Thoracic aorta (tissue), 2 donors: ENCODE results near the gene ANKRD11. TPM values are rescaled to one million over a fixed set of nuclear protein-coding genes. Genes with fewer than 3 reads are reported as not detected.

Experiments
- ATAC-seq: fragments of 150-250 bp; one replicate; pipeline ENCODE4 v1.8.0; 2017; ENCODE audit warnings: low read depth; ENCODE audit not compliant: insufficient number of reproducible peaks, low FRiP score
- DNase-seq: peaks from one replicate; pipeline ENCODE4 v3.0.0-alpha.2; 2020; ENCODE audit warnings: low spot score
- H3K27ac ChIP-seq, 2 donors: fragments of 200-600 bp; sonication (generic); 1 replicate in 1 of 2; 2 replicates in 1 of 2; pipeline ENCODE4 v1.5.1; 2016; ENCODE audit warnings: mild to moderate bottlenecking in 2 of 2, moderate library complexity in 2 of 2
- H3K27me3 ChIP-seq: fragments of 200-600 bp; sonication (generic); replicated peaks from 2 replicates; pipeline ENCODE4 v1.6.0; 2016; ENCODE audit warnings: mild to moderate bottlenecking; ENCODE audit not compliant: insufficient read depth
- H3K36me3 ChIP-seq: fragments of 200-600 bp; sonication (generic); one replicate; pipeline ENCODE4 v1.5.1; 2016
- H3K4me1 ChIP-seq, 2 donors: fragments of 200-600 bp; sonication (generic); 1 replicate in 1 of 2; 2 replicates in 1 of 2; pipeline versions ENCODE4 v1.5.1 to v1.6.0; 2016; ENCODE audit warnings: low read depth in 2 of 2, mild to moderate bottlenecking in 1 of 2; ENCODE audit not compliant: control insufficient read depth in 1 of 2
- H3K4me3 ChIP-seq: fragments of 200-600 bp; sonication (generic); 2 replicates; pipeline ENCODE4 v1.5.1; 2016; ENCODE audit warnings: mild to moderate bottlenecking
- H3K9me3 ChIP-seq: fragments of 200-600 bp; sonication (generic); 2 replicates; pipeline ENCODE4 v1.5.1; 2016
- total RNA-seq, 2 donors: library from RNA; depleted of rRNA; stranded (reverse); fragments of >200 nt; gene quantifications; one replicate each; pipeline versions ENCODE4 v1.1.0 to v1.2.3, GENCODE V29; 2016
- TF ChIP-seq, protein P1 (sequence below): fragments of 200-600 bp; sonication (generic); IDR thresholded peaks from one replicate; pipeline ENCODE4 v1.5.1; 2019; ENCODE audit warnings: antibody characterized with exemption

Gene ANKRD11
- total RNA-seq, 2 donors from 2014 or later, result 125 to 129 TPM

DNA sequence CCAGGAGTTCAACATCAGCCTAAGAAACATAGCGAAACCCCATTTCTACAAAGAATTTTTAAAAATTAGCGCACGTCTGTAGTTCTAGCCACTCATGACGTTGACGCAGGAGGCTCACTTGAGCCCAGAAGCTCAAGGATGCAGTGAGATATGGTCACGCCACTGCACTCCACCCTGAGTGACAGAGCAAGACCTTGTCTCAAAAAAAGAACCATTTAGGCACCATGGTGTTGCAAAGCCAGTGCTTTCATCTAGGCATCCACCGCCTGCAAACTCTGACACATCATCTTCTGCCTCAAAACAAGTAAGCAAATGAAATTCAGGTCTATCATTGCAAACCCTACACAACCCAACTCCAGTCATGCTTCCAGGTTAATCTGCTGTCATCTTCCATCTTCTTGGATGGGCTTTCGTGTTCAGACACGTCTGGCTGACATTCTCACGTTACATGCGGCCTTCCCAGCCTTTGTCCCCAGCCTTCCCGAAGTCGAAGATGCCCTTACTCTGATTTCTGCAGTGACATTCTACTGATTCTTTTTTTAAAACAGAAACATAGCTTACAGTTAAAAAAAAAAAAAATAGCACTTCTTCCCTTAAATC is 8.9 kb downstream of the ANKRD11 start:
- Histone ChIP-seq H3K4me1 (peaks cover 36 to 80% of the 10 kb centered on the region in 2 donors), H3K27ac (no peak overlapping the region), H3K9me3 (no peaks in the 10 kb centered on the region), H3K36me3 (no peaks in the 10 kb centered on the region), H3K27me3 (no peaks in the 10 kb centered on the region), H3K4me3 (no peak overlapping the region)
- ATAC-seq (no peak), DNase-seq (no peak)
- TF ChIP-seq, protein P1, sequence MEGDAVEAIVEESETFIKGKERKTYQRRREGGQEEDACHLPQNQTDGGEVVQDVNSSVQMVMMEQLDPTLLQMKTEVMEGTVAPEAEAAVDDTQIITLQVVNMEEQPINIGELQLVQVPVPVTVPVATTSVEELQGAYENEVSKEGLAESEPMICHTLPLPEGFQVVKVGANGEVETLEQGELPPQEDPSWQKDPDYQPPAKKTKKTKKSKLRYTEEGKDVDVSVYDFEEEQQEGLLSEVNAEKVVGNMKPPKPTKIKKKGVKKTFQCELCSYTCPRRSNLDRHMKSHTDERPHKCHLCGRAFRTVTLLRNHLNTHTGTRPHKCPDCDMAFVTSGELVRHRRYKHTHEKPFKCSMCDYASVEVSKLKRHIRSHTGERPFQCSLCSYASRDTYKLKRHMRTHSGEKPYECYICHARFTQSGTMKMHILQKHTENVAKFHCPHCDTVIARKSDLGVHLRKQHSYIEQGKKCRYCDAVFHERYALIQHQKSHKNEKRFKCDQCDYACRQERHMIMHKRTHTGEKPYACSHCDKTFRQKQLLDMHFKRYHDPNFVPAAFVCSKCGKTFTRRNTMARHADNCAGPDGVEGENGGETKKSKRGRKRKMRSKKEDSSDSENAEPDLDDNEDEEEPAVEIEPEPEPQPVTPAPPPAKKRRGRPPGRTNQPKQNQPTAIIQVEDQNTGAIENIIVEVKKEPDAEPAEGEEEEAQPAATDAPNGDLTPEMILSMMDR, result no peak

DNA sequence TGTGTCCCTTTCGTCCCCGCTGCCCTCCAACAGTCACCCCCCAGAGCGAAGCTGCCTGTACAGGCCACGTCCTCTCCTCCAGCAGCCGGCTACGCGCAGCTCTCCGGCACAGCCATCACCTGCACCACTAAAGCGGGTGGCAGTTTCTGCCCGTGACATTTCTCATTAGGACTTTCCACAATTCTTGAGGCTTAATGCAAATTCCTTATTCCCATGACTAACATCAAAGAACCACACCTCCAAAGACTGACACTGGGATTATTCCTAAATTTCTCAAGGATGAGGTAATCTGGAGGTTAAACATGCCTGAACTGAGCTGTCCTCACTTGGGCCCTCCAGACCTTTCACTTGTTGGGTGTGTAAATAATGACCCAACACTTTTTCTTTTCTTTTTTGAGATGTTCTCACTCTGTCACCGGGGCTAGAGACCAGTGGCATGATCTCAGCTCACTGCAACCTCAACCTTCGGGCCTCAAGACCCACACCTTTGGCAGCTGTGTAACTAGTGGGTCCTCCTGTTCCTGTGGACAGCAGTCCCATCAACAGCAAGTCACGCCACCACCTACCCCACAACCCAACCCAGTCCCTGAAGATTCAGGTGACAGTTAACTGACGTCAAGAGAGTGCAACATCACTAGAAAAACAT is 11.7 kb downstream of the ANKRD11 start:
- no peak for ATAC-seq
- no peaks in the 10 kb centered on the region for H3K27me3 ChIP-seq
- DNase-seq, result no peak
- H3K4me3 ChIP-seq, result no peak overlapping the region
- H3K9me3 ChIP-seq, result no peaks in the 10 kb centered on the region
- no peak overlapping the region for H3K27ac ChIP-seq
- TF ChIP-seq, protein P1, result no peak
- peaks cover 27 to 68% of the 10 kb centered on the region in 2 donors for H3K4me1 ChIP-seq
- H3K36me3 ChIP-seq, result no peaks in the 10 kb centered on the region

DNA sequence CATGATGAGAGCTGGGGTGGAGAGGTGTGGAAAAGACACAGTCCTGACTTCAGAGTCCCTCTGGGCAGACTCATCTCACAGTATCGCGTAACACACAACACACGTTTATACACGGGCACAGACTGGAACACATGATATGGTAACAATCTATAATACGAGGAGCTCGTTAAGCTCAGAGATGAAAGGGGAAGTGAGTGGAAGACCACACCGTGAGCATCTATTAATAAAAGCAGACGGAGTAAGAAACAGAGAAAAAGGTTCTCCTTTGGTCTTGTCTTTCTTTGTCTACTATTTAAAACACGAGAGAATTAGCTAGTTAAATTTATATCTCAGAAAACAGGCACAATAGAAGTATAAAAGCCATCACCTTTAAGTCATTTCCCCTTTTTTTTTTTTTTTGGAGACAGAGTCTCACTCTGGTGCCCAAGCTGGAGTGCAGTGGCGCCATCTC is 13.5 kb downstream of the ANKRD11 start:
- DNase-seq (no peak), ATAC-seq (no peak)
- H3K27me3 ChIP-seq, result no peaks in the 10 kb centered on the region
- no peaks in the 10 kb centered on the region for H3K36me3 ChIP-seq
- H3K4me3 ChIP-seq, result no peak overlapping the region
- no peak overlapping the region for H3K27ac ChIP-seq
- no peaks in the 10 kb centered on the region for H3K9me3 ChIP-seq
- TF ChIP-seq, protein P1, result no peak
- H3K4me1 ChIP-seq, result peaks cover 26 to 69% of the 10 kb centered on the region in 2 donors

DNA sequence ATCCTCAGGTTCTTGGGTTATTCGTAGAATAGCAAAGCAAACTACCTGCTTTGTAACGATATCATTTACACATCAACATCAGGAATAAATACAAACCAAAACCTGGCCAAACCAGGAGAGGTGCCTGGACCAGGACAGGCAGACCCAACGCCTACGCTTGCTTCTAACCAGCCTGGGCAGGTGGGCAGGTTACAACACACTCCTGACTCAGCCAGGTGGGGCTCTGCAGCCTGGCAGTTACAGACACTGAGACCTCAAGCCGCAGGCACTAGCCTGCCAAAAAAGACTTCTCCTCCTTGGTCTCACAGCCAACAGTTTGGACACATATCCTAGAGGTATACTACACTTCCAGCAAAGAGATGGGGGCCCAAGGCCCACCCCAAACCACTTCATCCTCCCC is 14.0 kb downstream of the ANKRD11 start:
- H3K4me1 ChIP-seq, result peaks cover 26 to 69% of the 10 kb centered on the region in 2 donors
- ATAC-seq (no peak), DNase-seq (no peak)
- no peaks in the 10 kb centered on the region for H3K36me3 ChIP-seq
- no peak overlapping the region for H3K27ac ChIP-seq
- TF ChIP-seq, protein P1, result no peak
- no peak overlapping the region for H3K4me3 ChIP-seq
- H3K27me3 ChIP-seq, result no peaks in the 10 kb centered on the region
- no peaks in the 10 kb centered on the region for H3K9me3 ChIP-seq

DNA sequence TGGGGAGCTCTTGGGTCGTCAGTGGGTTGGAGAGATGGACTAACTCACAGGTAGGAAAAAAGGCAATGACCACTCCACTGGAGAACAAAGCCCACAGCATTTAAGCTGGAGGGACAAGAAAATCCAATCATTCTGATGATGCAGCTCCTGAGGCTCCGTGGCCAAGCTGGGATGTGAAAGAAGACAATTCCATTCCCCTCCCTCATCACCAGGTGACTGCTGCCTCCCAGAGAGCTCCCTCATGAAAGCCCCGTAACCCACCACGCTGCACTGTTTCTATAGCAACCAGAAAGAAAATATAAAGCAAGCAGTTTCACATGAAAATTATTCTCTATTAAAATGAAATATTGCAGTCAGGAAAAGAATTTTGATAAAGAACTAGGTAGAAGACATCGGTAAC is 15.2 kb downstream of the ANKRD11 start:
- Histone ChIP-seq H3K4me1 (peaks cover 34 to 71% of the 10 kb centered on the region in 2 donors), H3K27ac (no peak overlapping the region), H3K27me3 (no peaks in the 10 kb centered on the region), H3K36me3 (no peaks in the 10 kb centered on the region), H3K9me3 (no peaks in the 10 kb centered on the region), H3K4me3 (no peak overlapping the region)
- no peak for ATAC-seq
- DNase-seq, result no peak
- TF ChIP-seq, protein P1, result no peak
